ES-I3 (cell line): ENCODE measurements around the gene P2RX7.

Experiments used
- H3K36me3 ChIP-seq: 2 replicates; pipeline ENCODE4 v1.6.1; 2013; ENCODE audit warnings: mild to moderate bottlenecking, low read length, control low read depth, moderate library complexity; ENCODE audit not compliant: insufficient read depth
- H3K4me1 ChIP-seq: 2 replicates; pipeline ENCODE4 v1.6.1; 2013; ENCODE audit warnings: mild to moderate bottlenecking, control low read depth, low read length; ENCODE audit not compliant: insufficient read depth
- H3K9ac ChIP-seq: 2 replicates; pipeline ENCODE4 v1.6.1; 2013; ENCODE audit warnings: low read depth, mild to moderate bottlenecking, low read length, moderate library complexity
- H3K9me3 ChIP-seq: 2 replicates; pipeline ENCODE4 v1.6.1; 2013; ENCODE audit warnings: mild to moderate bottlenecking, low read length, moderate library complexity; ENCODE audit not compliant: control insufficient read depth, insufficient read depth

The P2RX7 gene

DNA sequence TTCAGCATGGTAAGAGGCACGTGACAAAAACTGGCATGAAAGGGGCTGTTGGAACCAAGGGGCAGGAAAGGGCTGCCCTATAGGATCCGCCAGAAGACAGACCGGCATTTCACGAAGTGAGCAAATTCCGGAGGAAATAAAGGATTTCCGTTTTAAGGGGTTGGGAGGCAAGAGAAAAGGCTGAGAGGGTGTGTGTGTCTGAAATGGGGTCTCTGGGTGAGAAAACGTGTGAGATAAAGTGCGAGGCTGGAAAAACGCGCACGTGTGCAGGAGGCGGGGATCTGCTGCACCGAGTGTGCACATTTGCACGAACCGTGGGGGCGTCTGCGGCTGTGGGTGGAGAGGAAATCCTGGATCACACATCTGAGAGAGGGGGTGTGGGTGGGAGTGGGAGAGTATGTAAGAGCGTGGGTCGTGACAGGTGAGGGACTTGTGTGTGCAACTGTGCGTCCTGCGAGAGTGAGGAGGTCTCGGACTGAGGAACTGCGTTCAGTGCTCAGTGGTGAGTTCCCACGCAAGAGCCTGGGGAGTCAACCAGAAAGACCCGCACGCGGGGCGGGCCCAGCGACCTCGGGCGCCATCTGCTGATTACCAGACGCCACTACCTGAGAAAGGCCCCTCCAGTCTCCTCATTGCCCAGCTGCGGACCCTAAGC is 37.0 kb upstream of the P2RX7 start:
- peak overlapping the region; percentile 47; the same call in 1 of the 2 replicates for H3K9ac ChIP-seq
- no peaks in the 10 kb centered on the region for H3K36me3 ChIP-seq
- no peaks in the 10 kb centered on the region; the same call in 1 of the 2 replicates for H3K9me3 ChIP-seq
- no peaks in the 10 kb centered on the region for H3K4me1 ChIP-seq

DNA sequence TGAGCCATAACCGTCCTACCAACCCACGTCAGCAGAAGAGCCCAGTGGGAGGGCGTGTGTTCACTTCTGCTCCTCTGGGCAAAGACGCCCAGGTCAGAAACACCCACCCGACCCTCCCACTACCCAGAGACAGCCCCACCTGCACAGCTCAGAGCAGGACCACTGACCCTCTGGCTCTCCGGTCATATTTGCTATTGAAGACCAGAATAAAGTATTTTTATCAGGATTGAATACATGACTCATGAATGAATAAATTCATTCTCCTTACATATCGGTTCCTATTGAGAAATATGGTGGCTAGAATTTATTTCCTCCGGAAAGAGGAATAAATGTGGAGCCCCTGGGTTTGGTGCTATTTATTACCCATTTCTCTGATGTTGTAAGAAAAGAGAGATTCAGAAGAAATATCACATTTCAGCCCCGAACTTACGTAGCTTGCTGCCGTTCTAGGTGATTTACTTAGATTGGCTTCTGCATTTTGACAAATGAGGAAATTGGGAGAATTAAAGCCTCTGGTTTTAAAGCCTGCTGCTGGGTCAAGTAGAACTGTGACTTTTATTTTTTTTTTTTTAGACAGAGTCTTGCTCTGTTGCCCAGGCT is 36.4 kb upstream of the P2RX7 start:
- peak overlapping the region; percentile 47; the same call in 1 of the 2 replicates for H3K9ac ChIP-seq
- no peaks in the 10 kb centered on the region for H3K36me3 ChIP-seq
- H3K4me1 ChIP-seq: no peaks in the 10 kb centered on the region
- no peaks in the 10 kb centered on the region; the same call in 1 of the 2 replicates for H3K9me3 ChIP-seq

DNA sequence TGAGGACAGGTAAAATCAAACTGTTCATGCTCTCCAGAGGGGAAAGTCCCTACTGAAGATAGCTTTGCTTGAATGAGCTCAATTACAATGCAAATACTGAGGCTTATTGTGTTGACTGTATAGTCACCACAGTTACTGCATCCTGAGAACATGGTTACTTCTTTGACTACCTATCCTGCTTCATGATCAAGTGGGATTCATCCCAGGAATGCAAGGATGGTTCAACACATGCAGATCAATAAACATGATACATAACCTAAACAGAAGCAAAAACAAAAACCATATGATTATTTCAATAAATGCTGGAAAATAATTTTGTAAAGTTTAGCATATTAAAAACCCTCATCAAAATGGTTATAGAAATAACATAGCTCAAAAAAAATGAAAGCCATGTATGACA is 32.9 kb upstream of the P2RX7 start:
- no peaks in the 10 kb centered on the region for H3K36me3 ChIP-seq

DNA sequence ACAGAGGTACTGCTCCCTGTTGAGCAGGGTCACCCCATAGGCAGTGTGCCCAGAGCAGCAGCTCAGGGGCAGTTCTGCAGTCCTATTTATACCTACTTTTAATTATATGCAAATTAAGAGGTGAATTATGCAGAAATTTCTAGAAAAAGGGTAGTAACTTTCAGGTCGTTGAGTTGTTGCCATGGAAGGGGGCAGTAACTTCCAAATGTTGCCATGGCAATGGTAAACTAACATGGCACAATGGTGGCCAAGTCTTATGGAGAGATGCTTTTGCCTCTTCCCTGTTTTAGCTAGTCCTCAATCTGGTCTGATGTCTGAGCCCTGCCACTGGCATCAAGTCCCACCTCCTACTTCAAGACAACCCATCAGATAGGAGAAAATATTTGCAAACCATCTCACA is 30.4 kb upstream of the P2RX7 start:
- no peaks in the 10 kb centered on the region for H3K4me1 ChIP-seq
- no peaks in the 10 kb centered on the region; the same call in 1 of the 2 replicates for H3K9me3 ChIP-seq
- no peak overlapping the region for H3K9ac ChIP-seq
- no peaks in the 10 kb centered on the region for H3K36me3 ChIP-seq

More for the DNA sequence above, 32.9 kb upstream of the P2RX7 start:
- no peaks in the 10 kb centered on the region; the same call in 1 of the 2 replicates for H3K9me3 ChIP-seq
- no peaks in the 10 kb centered on the region for H3K4me1 ChIP-seq
- no peak overlapping the region for H3K9ac ChIP-seq

DNA sequence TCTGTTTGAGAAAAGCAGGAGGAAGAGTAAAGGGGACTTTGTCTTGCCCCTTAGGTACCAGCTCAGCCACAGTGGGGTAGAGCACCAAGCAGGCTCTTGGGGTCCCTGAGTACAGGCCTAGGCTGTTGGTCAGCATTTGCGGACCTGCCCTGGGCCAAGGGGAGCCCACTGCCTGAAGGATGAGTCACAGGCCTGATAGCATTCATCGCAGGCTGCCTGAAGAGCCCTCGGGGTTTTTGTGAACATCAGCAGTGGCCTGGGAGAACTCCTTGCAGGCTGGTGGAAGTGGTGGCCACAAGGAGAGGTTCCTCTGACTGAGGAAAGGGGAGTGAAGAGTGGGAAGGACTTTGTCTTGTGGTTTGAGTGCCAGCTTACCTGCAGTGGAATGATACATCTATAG is 25.0 kb upstream of the P2RX7 start:
- no peaks in the 10 kb centered on the region for H3K4me1 ChIP-seq
- H3K36me3 ChIP-seq: no peaks in the 10 kb centered on the region
- H3K9ac ChIP-seq: no peak overlapping the region
- H3K9me3 ChIP-seq: no peaks in the 10 kb centered on the region

DNA sequence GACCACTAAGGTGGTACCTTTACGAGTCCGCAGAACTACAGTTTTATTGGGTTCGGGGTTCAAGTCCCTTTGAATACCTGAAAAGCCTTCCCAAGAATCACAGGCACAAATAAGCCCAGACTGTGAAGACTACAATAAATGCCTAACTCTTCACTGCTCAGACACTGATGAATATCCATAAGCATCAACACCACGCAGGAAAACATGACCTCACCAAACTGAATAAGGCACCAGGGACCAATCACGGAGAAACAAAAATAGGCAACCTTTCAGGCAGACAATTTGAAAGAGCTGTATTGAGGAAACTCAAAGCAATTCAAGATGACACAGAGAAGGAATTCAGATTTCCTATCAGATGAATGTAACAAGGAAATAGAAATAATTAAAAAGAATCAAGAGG is 24.2 kb upstream of the P2RX7 start:
- no peaks in the 10 kb centered on the region for H3K9me3 ChIP-seq
- no peaks in the 10 kb centered on the region for H3K36me3 ChIP-seq
- no peaks in the 10 kb centered on the region for H3K4me1 ChIP-seq
- no peak overlapping the region for H3K9ac ChIP-seq

DNA sequence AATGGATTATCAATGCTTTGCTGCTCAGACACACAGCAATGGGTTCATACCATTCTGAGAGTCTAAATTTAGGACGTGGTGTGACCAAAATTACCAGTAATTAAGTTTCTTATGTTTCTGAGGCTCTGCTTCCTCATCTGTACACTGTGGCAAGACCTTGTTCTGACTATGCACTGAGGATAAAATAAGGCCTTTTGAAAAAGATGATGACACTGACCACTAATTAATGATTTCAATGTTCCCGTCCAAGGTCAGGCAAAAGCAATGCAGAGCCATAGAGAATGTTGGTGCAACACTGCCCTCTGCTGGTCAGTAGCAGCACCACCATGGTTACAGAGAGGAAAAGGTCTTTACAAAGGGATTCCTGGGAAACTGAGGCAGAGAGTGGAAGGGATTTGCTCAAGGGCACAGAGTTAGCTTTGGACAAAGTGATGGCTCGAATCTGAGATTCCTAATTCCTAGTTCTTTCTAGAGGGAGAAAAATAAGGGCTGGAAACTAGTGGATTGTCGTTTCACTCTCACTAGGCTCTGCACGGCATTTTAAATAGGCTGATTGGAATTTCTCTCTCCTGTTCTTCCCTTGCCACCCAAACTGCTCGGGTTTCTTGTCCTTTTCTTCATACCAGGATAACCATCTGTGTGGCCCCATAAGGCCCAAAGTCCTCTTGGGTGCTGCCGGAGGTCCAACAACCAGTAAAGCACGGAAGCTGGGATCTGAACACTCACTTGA is 22.3 kb upstream of the P2RX7 start:
- no peak overlapping the region for H3K9ac ChIP-seq
- H3K9me3 ChIP-seq: no peaks in the 10 kb centered on the region
- H3K36me3 ChIP-seq: no peaks in the 10 kb centered on the region
- H3K4me1 ChIP-seq: no peaks in the 10 kb centered on the region

DNA sequence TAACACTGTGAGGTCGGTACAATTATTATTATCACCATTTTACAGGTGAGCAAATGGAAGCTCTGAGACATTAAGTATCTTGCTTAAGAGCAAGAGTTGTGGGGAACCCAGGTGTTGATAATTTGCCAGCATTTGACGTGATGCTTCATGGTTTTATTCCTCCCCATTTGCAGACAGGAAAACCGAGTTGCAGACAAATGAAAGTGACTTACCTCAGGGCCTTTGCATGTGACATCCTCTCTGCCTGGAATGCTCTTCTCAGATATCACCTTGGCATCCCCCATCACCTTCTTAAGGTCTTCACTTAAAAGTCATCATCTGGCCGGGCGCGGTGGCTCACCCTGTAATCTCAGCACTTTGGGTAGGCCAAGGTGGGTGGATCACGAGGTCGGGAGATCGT is 21.0 kb upstream of the P2RX7 start:
- H3K9me3 ChIP-seq: no peaks in the 10 kb centered on the region
- H3K4me1 ChIP-seq: no peaks in the 10 kb centered on the region
- H3K36me3 ChIP-seq: no peaks in the 10 kb centered on the region
- H3K9ac ChIP-seq: no peak overlapping the region

DNA sequence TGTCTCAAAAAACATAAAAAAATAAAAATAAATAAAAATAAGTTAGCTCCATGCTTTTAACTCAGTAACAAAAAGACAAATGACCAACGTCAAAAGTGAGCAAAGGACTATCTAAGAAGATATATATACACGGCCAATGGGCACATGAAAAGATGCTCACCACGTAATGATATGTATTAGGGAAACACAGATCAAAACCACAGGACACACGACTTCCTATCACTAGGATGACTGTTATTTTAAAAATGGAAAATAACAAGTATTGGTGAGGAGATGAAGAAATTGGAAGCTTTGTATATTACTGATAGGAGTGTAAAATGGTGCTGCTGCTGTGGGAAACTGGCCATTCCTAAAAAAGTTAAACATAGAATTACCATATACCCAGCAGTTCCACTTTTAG is 20.2 kb upstream of the P2RX7 start:
- H3K36me3 ChIP-seq: no peaks in the 10 kb centered on the region

DNA sequence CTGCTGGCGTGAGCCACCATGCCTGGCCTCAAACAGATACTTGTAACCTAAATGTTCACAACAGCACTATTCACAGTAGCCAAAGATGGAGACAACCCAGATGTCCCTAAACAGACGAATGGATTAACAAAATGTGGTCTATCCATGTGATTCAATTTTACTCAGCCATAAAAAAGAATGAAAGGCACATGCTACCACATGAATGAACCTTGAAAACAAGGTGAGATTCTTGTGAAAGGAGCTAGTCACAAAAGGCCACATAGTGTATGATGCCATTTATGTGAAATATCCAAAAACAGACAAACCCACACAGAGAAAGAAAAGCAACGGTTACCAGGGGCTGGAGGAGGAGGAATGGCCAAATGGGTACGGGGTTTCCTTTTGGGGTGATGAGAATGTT is 19.6 kb upstream of the P2RX7 start:
- Histone ChIP-seq H3K4me1 (no peaks in the 10 kb centered on the region), H3K9ac (no peak overlapping the region), H3K36me3 (no peaks in the 10 kb centered on the region), H3K9me3 (no peaks in the 10 kb centered on the region)

More for the DNA sequence above, 20.2 kb upstream of the P2RX7 start:
- no peak overlapping the region for H3K9ac ChIP-seq
- no peaks in the 10 kb centered on the region for H3K9me3 ChIP-seq
- no peaks in the 10 kb centered on the region for H3K4me1 ChIP-seq

DNA sequence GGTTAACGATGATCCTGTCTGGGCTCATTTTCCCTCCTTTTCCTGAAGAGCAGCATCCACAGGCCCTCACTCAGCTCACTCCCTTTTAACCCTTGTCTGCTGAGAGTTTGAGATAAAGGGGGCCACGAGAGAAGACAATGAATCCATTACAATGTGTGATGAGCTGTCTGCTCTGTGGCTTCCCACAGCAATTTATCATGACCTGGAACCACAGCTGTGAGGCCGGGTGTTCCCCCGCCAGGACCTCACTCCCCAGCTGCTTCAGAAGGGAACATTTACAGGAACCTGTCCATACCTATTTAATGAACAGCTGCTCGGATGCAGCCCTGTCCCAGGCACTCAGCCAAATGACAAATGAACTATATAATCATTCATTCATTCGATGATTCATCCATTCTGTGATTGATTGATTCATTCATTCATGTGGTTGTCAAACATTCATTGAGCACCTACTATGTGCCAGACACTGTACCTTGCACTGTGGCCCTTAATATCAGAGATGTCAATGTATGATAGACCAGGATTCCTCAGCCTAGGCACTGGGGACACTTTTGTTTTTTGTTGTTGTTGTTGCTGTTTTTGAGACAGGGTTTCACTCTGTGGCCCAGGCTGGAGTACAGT is 18.5 kb upstream of the P2RX7 start:
- no peaks in the 10 kb centered on the region for H3K9me3 ChIP-seq
- no peak overlapping the region for H3K9ac ChIP-seq
- no peaks in the 10 kb centered on the region for H3K4me1 ChIP-seq
- H3K36me3 ChIP-seq: no peaks in the 10 kb centered on the region

DNA sequence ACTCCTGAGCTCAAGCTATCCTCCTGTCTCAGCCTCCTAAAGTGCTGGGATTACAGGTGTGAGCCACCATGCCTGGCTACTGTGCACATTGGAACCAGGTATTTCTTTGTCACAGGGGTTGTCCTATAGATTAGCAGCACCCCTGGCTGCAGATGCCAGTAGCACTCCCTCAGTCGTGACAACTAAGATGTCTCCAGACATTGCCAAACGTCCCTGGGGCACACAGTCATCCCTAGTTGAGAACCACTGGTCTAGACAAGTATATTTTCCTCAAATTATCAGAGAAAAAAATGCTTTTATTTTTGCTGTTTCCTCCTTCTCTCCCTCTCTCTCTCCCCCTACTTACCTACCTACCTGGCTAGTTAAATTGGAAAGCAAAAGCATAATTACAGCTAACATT is 17.9 kb upstream of the P2RX7 start:
- H3K4me1 ChIP-seq: no peaks in the 10 kb centered on the region
- H3K36me3 ChIP-seq: no peaks in the 10 kb centered on the region
- no peaks in the 10 kb centered on the region for H3K9me3 ChIP-seq
- no peak overlapping the region for H3K9ac ChIP-seq

DNA sequence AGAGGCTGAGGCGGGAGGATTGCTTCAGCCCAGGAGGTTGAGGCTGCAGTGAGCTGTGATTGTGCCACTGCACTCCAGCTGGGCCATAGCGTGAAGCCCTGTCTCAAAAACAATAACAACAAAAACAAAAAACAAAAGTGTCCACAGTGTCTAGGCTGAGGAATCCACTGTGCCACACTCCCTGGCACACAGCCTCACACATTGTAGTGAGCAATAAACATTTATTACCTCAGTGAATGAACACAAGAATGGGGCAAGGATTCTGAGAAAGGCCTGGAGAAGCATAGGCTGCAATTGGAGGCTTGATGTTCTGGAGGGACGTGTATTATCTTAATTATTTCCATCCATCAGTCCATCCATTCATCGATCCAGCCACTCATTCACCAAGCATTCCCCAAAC is 17.1 kb upstream of the P2RX7 start:
- Histone ChIP-seq H3K36me3 (no peaks in the 10 kb centered on the region), H3K9me3 (no peaks in the 10 kb centered on the region), H3K4me1 (no peaks in the 10 kb centered on the region), H3K9ac (no peak overlapping the region)

DNA sequence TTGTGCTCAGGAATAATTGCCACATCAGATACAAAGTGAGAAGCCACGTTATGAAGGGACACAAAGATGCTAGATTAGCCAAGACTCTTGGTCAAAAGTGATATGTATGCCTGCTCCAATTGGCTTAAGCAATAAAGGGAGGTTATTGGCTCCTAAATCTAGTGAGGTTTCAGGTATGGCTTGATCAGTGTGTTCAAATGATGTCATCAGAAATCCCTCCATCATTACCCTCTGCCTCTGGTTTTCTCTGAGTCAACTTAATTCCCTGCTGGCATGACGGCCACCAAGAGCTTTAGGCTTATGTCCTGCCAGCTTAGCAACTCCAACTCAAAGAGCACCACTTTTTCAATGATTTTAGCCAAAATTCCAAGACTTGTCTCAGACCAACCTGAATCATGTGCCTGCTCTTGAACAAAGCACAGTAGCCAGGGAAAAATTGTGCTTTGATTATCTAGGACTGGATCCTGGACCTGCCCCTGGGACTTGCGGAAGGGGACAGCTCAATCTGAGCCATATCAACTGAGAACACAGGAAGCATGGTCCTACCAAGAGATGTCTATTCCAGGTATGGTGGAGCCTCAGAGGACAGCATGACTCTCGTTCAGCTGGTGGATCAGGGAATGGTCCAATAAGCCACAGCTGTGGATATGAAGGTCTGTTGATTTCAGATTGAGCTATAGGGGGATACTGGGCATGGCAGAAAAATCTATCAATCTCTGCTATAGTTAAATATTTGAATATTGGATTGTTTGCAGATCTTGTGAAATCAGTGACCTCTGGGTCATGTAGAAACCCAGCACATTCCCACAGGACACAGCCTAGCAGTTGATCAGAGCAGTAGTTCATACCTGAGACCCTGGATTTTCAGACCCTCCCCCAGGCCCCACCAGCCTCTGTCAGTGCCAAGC is 16.1 kb upstream of the P2RX7 start:
- Histone ChIP-seq H3K9ac (no peak overlapping the region), H3K36me3 (no peaks in the 10 kb centered on the region), H3K9me3 (no peaks in the 10 kb centered on the region), H3K4me1 (no peaks in the 10 kb centered on the region)
